HuH-7 (cell line): ENCODE results near the gene DRC3.
"Not testable (repeated sequence)": the region's sequence is repeated elsewhere in the genome, so short reads cannot be mapped to it uniquely, and the experiment has no call there.

Experiments used
- DNase-seq: peaks from one replicate; pipeline ENCODE4 v3.0.0; 2011; ENCODE audit warnings: low spot score

Gene DRC3

DNA sequence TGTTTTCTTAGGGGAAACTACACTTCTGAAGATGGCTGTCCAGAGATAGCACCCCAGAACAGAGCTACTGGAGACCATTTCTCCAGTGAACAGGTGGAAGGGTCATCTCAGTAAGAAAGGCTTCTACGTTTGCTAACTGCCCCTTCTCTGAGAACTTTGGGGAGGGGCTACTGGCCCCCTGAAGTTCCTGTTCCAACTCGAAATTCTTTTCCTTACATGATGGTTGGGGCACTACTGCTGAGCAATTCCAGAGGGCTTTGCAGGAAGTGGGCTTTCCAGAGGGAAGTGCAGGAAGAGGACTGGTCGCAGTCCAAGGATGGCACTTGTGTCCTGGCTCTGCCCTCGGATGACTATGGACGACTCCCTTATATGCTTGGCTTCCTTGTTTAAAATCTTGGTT lies 31.6 kb upstream of the DRC3 start:
- no peak for DNase-seq

GRCh38 chr17:17942846-17943245 lies 29.8 kb upstream of the DRC3 start:
- no peak for DNase-seq

- DNase-seq, result no peak
These were observed 29.2 kb upstream of the DRC3 start for GRCh38 chr17:17943281-17943984.

DNA sequence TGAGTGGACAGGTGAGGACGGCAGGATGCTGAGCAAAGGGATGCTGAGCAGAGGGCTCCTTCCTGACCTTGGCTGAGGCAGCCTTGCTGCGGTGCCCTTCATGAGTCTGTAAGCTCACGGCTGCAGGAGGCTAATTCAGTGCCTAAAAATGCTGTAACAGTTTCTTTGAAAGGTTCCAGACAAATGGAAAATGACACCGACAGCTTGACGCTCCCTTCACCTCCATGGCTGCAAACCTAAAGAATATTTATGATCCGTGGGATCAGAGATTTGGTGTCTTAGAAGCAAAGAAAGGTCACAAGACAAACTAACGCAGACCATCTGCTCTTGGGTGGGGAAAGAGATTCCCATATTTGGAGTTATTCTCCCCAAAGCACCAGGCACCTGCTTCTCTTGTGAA lies 28.4 kb upstream of the DRC3 start:
- DNase-seq, result no peak

GRCh38 chr17:17944743-17945142 lies 27.9 kb upstream of the DRC3 start:
- DNase-seq, result no peak

GRCh38 chr17:17946093-17946492 lies 26.6 kb upstream of the DRC3 start:
- no peak for DNase-seq

- no peak for DNase-seq
These were observed 25.4 kb upstream of the DRC3 start for GRCh38 chr17:17947309-17947708.

DNA sequence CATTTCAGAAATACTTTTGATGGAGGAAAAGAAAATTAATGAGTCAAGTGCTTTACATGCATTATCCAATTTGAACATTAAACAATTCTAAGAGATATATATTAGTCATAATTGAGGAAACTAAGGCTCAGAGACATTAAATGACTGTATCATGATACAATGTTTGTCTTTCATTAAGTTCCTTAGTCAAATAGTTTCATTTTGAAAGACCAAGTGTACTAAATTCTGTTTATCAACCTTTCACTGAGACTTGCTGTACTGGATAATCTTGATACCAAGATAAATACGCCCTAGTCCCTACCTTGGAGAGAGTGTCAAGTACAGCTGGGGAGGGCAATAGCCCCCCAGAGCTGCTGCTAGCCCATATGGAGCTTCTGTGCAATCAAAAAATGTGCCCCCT lies 24.7 kb upstream of the DRC3 start:
- DNase-seq, result no peak

DNA sequence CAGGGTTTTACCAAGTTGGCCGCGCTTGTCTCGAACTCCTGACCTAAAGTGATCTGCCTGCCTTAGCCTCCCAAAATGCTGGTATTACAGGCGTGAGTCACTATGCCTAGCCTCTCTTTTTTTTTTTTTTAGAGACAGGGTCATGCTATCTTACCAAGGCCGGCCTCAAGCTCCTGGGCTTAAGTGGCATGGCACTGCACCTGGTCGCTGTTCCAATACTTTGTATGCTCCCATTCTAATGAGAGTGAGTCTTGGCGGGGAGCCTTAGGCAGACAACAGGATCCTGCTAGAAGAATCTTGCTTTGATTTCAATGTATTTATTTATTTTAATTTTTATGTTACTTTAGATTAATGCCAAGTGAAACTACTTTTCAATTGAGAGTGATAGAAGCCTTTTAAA lies 22.3 kb upstream of the DRC3 start:
- no peak for DNase-seq

- no peak for DNase-seq
These were observed 21.9 kb upstream of the DRC3 start for GRCh38 chr17:17950806-17951205.

DNA sequence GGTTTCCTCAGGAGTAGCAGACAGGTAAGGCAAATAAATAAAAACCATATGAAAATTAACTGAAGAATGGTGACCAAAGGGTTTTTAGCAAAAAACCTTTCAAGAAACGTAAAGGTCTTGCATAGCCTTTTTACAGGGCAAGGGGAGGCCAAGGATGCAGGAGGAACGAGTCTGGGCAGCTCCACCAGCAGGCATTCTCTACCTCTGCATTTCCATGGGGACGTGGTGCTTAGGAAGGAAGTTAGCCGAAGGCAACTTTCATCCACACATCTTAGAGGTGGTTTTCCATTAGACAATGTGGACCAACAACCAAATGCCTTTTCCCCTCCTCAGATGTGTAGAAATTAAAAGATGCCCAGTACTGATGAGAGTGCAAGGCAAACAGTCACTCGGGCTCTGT lies 21.1 kb upstream of the DRC3 start:
- DNase-seq, result no peak

DNA sequence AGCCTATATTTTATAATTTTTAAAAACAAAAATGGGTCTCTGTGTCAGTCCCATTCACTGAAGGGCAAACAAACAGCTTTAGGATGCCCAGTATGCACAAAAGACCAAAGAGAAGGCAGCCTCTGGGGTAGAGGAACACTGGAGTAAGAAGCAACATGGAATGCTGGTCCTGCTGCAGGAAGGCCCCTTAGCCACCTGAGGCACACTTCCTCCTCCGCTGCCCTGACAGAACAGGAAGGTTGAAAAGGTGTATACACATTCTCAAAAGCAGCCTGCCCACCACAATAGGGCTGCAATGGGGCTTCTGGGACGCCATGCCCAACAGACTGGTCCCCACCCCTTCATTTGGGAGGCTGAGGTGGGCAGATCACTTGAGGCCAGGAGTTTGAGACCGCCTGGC lies 20.0 kb upstream of the DRC3 start:
- no peak for DNase-seq

DNA sequence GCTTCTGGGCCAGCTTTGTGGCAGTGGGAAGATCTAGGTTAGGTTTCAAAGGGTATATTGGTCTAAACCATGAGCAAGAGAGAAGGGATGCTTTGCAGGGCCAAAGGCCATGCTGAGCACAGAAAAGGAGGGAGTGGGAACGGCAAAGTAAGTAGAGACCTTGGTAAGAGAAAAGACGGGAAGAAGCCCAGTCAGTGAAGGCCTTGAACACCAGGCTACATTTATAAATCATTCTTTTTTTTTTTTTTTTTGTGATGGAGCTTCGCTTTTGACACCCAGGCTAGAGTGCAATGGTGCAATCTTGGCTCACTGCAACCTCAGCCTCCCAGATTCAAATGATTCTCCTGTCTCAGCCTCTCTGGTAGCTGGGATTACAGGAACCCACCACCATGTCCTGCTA lies 18.6 kb upstream of the DRC3 start:
- DNase-seq, result no peak

GRCh38 chr17:17955790-17956341 lies 16.8 kb upstream of the DRC3 start:
- DNase-seq, result not testable (repeated sequence)

DNA sequence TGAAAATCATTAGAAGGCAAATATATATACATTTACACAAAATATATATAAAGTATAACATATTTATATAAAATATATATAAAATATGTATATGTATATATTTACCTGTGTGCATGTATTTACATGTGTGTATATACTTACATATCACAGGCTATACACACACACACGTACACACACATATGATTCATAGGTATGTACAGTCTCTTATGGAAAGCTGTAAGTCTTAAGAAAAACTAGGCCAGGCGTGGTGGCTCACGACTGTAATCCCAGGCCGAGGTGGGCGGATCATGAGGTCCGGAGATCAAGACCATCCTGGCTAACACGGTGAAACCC lies 15.1 kb upstream of the DRC3 start:
- no peak for DNase-seq

DNA sequence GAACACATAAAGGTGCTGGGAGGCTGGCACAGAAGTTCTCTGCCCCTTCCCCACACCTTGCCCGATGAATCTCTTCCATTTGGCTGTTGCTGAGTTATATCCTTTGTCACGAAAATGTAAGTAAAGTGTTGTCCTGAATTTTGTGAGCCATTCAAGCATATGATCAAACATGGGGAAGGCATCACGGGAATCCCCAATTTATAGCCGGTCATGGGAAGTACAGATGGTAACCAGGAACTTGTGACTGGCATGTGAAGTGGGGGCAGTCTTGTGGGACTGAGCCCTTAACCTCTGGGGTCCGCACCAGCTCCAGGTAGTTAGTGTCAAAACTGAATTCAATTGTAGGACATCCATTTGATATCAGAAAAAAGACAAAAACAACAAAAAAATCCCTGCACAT lies 13.7 kb upstream of the DRC3 start:
- no peak for DNase-seq

GRCh38 chr17:17959520-17960361 lies 12.9 kb upstream of the DRC3 start:
- DNase-seq, result no peak

- DNase-seq, result no peak
These were observed 12.1 kb upstream of the DRC3 start for GRCh38 chr17:17960500-17961030.

DNA sequence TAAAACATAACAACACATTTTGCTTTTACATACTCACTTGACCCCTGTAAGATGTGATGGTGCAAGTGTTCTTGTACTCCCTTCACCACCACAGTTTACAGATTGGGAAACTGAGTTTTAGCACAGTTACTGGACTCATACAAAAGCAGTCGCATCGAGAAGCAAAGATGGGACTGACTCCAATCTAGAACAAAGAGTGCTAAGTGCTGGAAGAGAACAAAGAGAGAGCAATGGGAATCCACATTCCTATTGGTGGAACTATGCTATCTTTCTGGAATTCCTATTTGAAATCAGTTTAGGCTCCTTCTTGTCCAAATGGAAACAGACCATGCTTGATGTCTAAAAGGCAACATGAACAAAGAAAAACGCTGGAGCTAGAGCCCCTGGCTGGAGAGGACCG lies 9.6 kb upstream of the DRC3 start:
- no peak for DNase-seq

DNA sequence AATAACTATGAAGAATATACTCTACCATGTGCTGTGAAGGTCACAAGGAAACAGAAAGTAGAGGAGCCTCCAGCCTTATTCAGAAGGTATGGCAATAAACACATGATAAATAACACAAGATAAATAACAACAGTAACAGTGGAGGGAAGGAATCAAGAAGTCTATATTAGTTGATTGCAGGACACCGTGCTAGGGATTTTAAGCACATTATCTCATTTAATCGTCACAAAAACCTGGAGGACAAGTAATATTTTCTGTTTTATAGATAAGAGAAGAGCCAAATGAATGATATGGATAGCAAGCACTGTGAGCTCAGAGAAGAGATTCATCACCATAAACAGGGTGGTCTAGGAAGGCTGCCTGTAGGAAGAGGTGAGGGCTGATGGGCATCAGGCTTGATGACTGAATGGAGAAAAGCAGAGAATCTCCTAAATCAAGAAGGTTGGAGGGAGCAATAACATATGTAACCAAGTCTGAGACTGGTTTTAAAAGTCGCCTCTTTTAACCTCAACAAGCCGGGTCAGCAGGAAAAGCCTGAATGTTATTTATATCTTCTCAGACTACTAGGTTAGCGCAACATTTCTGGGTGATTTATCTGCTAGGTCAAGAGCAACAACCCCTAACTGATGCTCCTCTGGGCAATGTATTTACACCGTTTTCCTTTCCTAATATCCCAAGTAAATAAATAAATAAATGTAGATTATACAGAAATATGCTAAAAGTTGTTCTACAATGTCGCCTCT lies 8.8 kb upstream of the DRC3 start:
- DNase-seq, result no peak

- no peak for DNase-seq
These were observed 8.0 kb upstream of the DRC3 start for GRCh38 chr17:17964710-17965109.

- DNase-seq, result no peak
These were observed 7.4 kb upstream of the DRC3 start for GRCh38 chr17:17965152-17965721.
